ENCODE measurements around the gene C1orf159. TPM values are rescaled to one million over a fixed set of nuclear protein-coding genes. Genes with fewer than 3 reads are reported as not detected.

The C1orf159 gene
- total and polyA plus RNA-seq, 2 experiments from 2014 or later: 9.6 to 21.5 TPM

DNA sequence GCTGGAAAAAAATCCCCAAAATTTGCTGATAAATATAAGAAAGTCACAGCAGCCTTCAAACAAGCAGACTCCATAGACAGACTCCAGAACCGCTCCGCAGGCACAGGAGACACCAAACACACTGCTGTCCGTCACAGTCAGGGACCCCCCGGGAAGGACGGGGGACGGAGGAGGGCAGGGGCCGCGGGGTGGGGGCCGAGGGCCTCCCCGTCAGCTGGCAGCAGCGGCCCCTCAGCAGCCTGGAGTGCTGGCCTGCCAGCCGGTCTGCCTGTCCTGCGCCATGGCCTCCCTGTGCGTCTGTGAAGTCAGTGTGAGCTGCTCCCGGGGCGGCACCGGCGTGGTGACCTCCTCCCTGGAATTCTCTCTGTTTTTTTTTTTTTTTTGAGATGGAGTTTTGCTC is 10.1 kb upstream of the C1orf159 start:
- H3K79me2 ChIP-seq (replicated peaks; ENCODE audit: insufficient read depth): no peaks in the 10 kb centered on the region
- H3K36me3 ChIP-seq (ENCODE audit: insufficient read depth): no peaks in the 10 kb centered on the region
- no peaks in the 10 kb centered on the region for H3K4me1 ChIP-seq (ENCODE audit: insufficient read depth)
- peaks cover 8% of the 10 kb centered on the region for H3K27me3 Mint-ChIP-seq (ENCODE audit: insufficient read depth, low read depth, poor library complexity)
- H3K4me3 ChIP-seq: no peak overlapping the region
- no peak overlapping the region for H3K27ac Mint-ChIP-seq
- H3K9me3 Mint-ChIP-seq: peaks cover 8% of the 10 kb centered on the region; the same call in 2 of the 3 replicates
- TF ChIP-seq ZNF331 (CRISPR knock-in tag; IDR thresholded peaks at IDR 0.05; ENCODE audit: low read depth) (no peak), EZH2phosphoT487 (IDR thresholded peaks at IDR 0.05; ENCODE audit: unreplicated experiment) (no peak), POLR2AphosphoS5 (IDR thresholded peaks at IDR 0.05; ENCODE audit: low read depth) (no peak), CREB1 (CRISPR knock-in tag; IDR thresholded peaks at IDR 0.05; ENCODE audit: low read depth) (no peak), ZNF462 (CRISPR knock-in tag; IDR thresholded peaks at IDR 0.05) (no peak), CTCF (conservative IDR thresholded peaks at IDR 0.05; ENCODE audit: low read depth in 2 of 2) (no peak), JUNB (IDR thresholded peaks at IDR 0.05; ENCODE audit: unreplicated experiment) (no peak), STAT1 (IDR thresholded peaks at IDR 0.05; ENCODE audit: unreplicated experiment) (no peak), NANOG (IDR thresholded peaks at IDR 0.05; ENCODE audit: borderline replicate concordance) (no peak), EZH2 (IDR thresholded peaks at IDR 0.05; ENCODE audit: low read depth, unreplicated experiment) (no peak), ZNF114 (CRISPR knock-in tag; IDR thresholded peaks at IDR 0.05) (no peak)
- TF ChIP-seq, protein P1, sequence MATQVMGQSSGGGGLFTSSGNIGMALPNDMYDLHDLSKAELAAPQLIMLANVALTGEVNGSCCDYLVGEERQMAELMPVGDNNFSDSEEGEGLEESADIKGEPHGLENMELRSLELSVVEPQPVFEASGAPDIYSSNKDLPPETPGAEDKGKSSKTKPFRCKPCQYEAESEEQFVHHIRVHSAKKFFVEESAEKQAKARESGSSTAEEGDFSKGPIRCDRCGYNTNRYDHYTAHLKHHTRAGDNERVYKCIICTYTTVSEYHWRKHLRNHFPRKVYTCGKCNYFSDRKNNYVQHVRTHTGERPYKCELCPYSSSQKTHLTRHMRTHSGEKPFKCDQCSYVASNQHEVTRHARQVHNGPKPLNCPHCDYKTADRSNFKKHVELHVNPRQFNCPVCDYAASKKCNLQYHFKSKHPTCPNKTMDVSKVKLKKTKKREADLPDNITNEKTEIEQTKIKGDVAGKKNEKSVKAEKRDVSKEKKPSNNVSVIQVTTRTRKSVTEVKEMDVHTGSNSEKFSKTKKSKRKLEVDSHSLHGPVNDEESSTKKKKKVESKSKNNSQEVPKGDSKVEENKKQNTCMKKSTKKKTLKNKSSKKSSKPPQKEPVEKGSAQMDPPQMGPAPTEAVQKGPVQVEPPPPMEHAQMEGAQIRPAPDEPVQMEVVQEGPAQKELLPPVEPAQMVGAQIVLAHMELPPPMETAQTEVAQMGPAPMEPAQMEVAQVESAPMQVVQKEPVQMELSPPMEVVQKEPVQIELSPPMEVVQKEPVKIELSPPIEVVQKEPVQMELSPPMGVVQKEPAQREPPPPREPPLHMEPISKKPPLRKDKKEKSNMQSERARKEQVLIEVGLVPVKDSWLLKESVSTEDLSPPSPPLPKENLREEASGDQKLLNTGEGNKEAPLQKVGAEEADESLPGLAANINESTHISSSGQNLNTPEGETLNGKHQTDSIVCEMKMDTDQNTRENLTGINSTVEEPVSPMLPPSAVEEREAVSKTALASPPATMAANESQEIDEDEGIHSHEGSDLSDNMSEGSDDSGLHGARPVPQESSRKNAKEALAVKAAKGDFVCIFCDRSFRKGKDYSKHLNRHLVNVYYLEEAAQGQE (IDR thresholded peaks at IDR 0.05; ENCODE audit: unreplicated experiment): no peak
- TF ChIP-seq, protein P2, sequence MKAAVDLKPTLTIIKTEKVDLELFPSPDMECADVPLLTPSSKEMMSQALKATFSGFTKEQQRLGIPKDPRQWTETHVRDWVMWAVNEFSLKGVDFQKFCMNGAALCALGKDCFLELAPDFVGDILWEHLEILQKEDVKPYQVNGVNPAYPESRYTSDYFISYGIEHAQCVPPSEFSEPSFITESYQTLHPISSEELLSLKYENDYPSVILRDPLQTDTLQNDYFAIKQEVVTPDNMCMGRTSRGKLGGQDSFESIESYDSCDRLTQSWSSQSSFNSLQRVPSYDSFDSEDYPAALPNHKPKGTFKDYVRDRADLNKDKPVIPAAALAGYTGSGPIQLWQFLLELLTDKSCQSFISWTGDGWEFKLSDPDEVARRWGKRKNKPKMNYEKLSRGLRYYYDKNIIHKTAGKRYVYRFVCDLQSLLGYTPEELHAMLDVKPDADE (IDR thresholded peaks at IDR 0.05): no peak
- H3K36me3 Mint-ChIP-seq (ENCODE audit: low read depth): no peaks in the 10 kb centered on the region
- ATAC-seq: no peak
- H2AFZ ChIP-seq: no peak overlapping the region
- H4K20me1 ChIP-seq (replicated peaks; ENCODE audit: insufficient read depth): no peaks in the 10 kb centered on the region
- DNase-seq (ENCODE audit: low spot score): no peak
- no peaks in the 10 kb centered on the region for H3K27me3 ChIP-seq (ENCODE audit: insufficient read depth)
- H3K4me3 Mint-ChIP-seq: no peak overlapping the region
- no peaks in the 10 kb centered on the region for H3K9me2 ChIP-seq (ENCODE audit: insufficient read depth)
- no peak overlapping the region for H3K4me2 ChIP-seq
- peaks cover 2% of the 10 kb centered on the region; the same call in 1 of the 3 replicates for H3K4me1 Mint-ChIP-seq
- peaks cover 2% of the 10 kb centered on the region; the same call in 1 of the 2 replicates for H3F3A ChIP-seq (replicated peaks; ENCODE audit: low read depth)
- H3K27ac ChIP-seq (ENCODE audit: low read depth): no peak overlapping the region
